DND-41 (cell line): ENCODE data around the gene TIGD2.

ENCODE experiments used
- ATAC-seq: fragments of 200-7000 bp; cut with Tn5 transposase; 3 replicates; pipeline ENCODE4 v1.9.1; 2021; ENCODE audit warnings: low read depth; ENCODE audit not compliant: insufficient read depth
- DNase-seq: peaks from one replicate; pipeline ENCODE4 v3.0.0-alpha.2; 2020
- H2AFZ ChIP-seq: 2 replicates; pipeline ENCODE4 v1.6.0; 2012; ENCODE audit warnings: low read depth, low read length
- H3K27ac ChIP-seq: 2 replicates; pipeline ENCODE4 v1.5.1; 2012; ENCODE audit warnings: low read length, inconsistent platforms
- H3K27me3 ChIP-seq: fragments of 200-600 bp; sonication (generic); 2 replicates; pipeline ENCODE4 v1.6.0; 2012; ENCODE audit warnings: low read length, mild to moderate bottlenecking, inconsistent platforms; ENCODE audit not compliant: insufficient read depth, poor library complexity
- H3K36me3 ChIP-seq: 2 replicates; pipeline ENCODE4 v1.5.1; 2012; ENCODE audit warnings: low read length, inconsistent platforms; ENCODE audit not compliant: insufficient read depth
- H3K4me1 ChIP-seq: 2 replicates; pipeline ENCODE4 v1.5.1; 2012; ENCODE audit warnings: mild to moderate bottlenecking, low read length; ENCODE audit not compliant: insufficient read depth
- H3K4me2 ChIP-seq: 2 replicates; pipeline ENCODE4 v1.6.0; 2012; ENCODE audit warnings: mild to moderate bottlenecking, moderate library complexity, low read length, inconsistent platforms; ENCODE audit not compliant: insufficient read depth
- H3K4me3 ChIP-seq, 2 experiments: fragments of 200-600 bp in 1 of 2; shearing (Covaris generic) in 1 of 2; 2 replicates each; pipeline ENCODE4 v1.5.1; 2012 to 2016; ENCODE audit warnings: inconsistent platforms in 2 of 2, low read length in 2 of 2, mild to moderate bottlenecking in 2 of 2, low read depth in 1 of 2, moderate library complexity in 1 of 2
- H3K79me2 ChIP-seq: 2 replicates; pipeline ENCODE4 v1.6.0; 2012; ENCODE audit warnings: low read length, inconsistent platforms; ENCODE audit not compliant: insufficient read depth
- H3K9ac ChIP-seq: 2 replicates; pipeline ENCODE4 v1.6.0; 2012; ENCODE audit warnings: low read depth, mild to moderate bottlenecking, inconsistent platforms, low read length, moderate library complexity
- H3K9me3 ChIP-seq: 2 replicates; pipeline ENCODE4 v1.5.1; 2012; ENCODE audit warnings: low read length, moderate library complexity, mild to moderate bottlenecking, inconsistent platforms; ENCODE audit not compliant: insufficient read depth, severe bottlenecking
- H4K20me1 ChIP-seq: 2 replicates; pipeline ENCODE4 v1.6.0; 2012; ENCODE audit warnings: low read length; ENCODE audit not compliant: insufficient read depth
- EZH2 ChIP-seq: IDR thresholded peaks from 3 replicates; pipeline ENCODE4 v1.6.1; 2012; ENCODE audit warnings: borderline replicate concordance, low read depth, mild to moderate bottlenecking, moderate library complexity, low read length, inconsistent platforms; ENCODE audit not compliant: severe bottlenecking
- TF ChIP-seq, protein P1 (sequence below): IDR thresholded peaks from 2 replicates; pipeline ENCODE4 v1.5.1; 2012; ENCODE audit warnings: borderline replicate concordance, low read length, moderate library complexity, mild to moderate bottlenecking; ENCODE audit not compliant: poor library complexity, severe bottlenecking; ENCODE audit errors: extremely low read depth

Gene TIGD2

DNA sequence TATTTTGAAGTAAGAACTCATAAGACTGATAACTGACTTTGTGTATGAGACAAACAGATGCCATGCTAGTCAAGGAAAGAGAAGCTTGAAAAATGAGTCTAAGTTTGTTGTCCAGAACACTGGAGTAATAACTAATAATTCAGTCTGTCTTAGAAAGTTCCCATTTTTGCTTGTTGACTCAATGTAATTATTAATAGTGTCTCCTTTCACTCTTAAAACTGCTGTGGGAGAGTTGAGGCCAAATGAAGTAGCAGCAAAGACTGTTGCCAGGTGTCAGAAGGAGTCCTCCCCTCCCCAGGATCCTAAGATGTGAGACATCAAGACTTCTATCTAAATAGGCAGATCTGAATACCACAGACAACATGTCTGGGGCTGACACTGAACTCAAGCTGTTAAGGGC lies 33.6 kb upstream of the TIGD2 start:
- Histone ChIP-seq H3K4me3 (no peak overlapping the region), H3K9ac (no peak overlapping the region), H3K36me3 (no peaks in the 10 kb centered on the region), H3K9me3 (peaks cover 9% of the 10 kb centered on the region), H2AFZ (no peak overlapping the region), H4K20me1 (no peaks in the 10 kb centered on the region), H3K4me1 (no peaks in the 10 kb centered on the region), H3K27ac (no peak overlapping the region), H3K79me2 (no peaks in the 10 kb centered on the region), H3K4me2 (no peak overlapping the region), H3K27me3 (no peaks in the 10 kb centered on the region)
- DNase-seq, result no peak
- no peak for TF ChIP-seq EZH2
- TF ChIP-seq, protein P1, sequence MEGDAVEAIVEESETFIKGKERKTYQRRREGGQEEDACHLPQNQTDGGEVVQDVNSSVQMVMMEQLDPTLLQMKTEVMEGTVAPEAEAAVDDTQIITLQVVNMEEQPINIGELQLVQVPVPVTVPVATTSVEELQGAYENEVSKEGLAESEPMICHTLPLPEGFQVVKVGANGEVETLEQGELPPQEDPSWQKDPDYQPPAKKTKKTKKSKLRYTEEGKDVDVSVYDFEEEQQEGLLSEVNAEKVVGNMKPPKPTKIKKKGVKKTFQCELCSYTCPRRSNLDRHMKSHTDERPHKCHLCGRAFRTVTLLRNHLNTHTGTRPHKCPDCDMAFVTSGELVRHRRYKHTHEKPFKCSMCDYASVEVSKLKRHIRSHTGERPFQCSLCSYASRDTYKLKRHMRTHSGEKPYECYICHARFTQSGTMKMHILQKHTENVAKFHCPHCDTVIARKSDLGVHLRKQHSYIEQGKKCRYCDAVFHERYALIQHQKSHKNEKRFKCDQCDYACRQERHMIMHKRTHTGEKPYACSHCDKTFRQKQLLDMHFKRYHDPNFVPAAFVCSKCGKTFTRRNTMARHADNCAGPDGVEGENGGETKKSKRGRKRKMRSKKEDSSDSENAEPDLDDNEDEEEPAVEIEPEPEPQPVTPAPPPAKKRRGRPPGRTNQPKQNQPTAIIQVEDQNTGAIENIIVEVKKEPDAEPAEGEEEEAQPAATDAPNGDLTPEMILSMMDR, result no peak
- ATAC-seq, result no peak

- Histone ChIP-seq H3K79me2 (no peaks in the 10 kb centered on the region), H3K36me3 (no peaks in the 10 kb centered on the region), H2AFZ (no peak overlapping the region), H3K4me3 (no peak overlapping the region), H3K27ac (no peak overlapping the region), H3K9ac (no peak overlapping the region), H3K9me3 (peaks cover 9% of the 10 kb centered on the region), H3K4me2 (no peak overlapping the region), H3K27me3 (no peaks in the 10 kb centered on the region), H4K20me1 (no peaks in the 10 kb centered on the region), H3K4me1 (no peaks in the 10 kb centered on the region)
- no peak for ATAC-seq
- no peak for TF ChIP-seq EZH2
- no peak for DNase-seq
Observed at GRCh38 chr4:89078300-89078699, 33.0 kb upstream of the TIGD2 start.

- ATAC-seq, result no peak
- no peaks in the 10 kb centered on the region for H3K27me3 ChIP-seq
- TF ChIP-seq, protein P1, result no peak
- TF ChIP-seq EZH2, result no peak
- no peaks in the 10 kb centered on the region for H4K20me1 ChIP-seq
- H3K27ac ChIP-seq, result no peak overlapping the region
- H3K9me3 ChIP-seq, result no peaks in the 10 kb centered on the region
- no peak for DNase-seq
- no peaks in the 10 kb centered on the region for H3K4me1 ChIP-seq
- no peak overlapping the region for H3K4me3 ChIP-seq
- H2AFZ ChIP-seq, result no peak overlapping the region
- H3K79me2 ChIP-seq, result no peaks in the 10 kb centered on the region
- no peak overlapping the region for H3K4me2 ChIP-seq
- H3K36me3 ChIP-seq, result no peaks in the 10 kb centered on the region
- H3K9ac ChIP-seq, result no peak overlapping the region
Observed at GRCh38 chr4:89099034-89099433, 12.3 kb upstream of the TIGD2 start.

DNA sequence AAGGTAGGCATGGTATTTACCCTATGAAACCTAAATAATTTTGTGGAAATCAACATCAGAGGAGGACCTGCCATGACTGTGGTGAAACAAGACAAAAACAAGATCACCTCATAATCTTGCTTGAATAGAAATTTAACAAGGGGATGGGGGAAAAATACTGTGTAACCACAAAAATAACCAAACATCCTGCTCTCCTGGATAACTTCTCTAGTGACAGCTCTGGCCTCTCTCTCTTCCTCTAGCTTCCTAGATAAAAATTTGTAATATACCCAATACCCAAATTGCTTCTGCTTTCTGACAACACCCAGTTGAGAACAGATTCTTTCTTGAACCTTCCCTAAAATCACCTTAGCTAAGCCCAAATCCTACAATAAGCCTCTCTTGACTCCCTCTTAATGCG lies 11.9 kb upstream of the TIGD2 start:
- Histone ChIP-seq H3K9me3 (no peaks in the 10 kb centered on the region), H3K9ac (no peak overlapping the region), H3K27ac (no peak overlapping the region), H3K79me2 (no peaks in the 10 kb centered on the region), H2AFZ (no peak overlapping the region), H3K27me3 (no peaks in the 10 kb centered on the region), H3K4me1 (no peaks in the 10 kb centered on the region), H3K4me3 (no peak overlapping the region), H3K36me3 (no peaks in the 10 kb centered on the region), H4K20me1 (no peaks in the 10 kb centered on the region), H3K4me2 (no peak overlapping the region)
- no peak for TF ChIP-seq EZH2
- TF ChIP-seq, protein P1, result no peak
- DNase-seq, result no peak
- ATAC-seq, result no peak; the same call in 2 of the 3 replicates
